ENCODE results near the gene KRTAP5-2.
"Not testable (repeated sequence)": the region's sequence is repeated elsewhere in the genome, so short reads cannot be mapped to it uniquely, and the experiment has no call there.

- not testable (repeated sequence) for TF ChIP-seq CTCF (conservative IDR thresholded peaks at IDR 0.05; ENCODE audit: low read length); EZH2phosphoT487 (IDR thresholded peaks at IDR 0.05; ENCODE audit: borderline replicate concordance)
These were observed 15.2 kb downstream of the KRTAP5-2 start for GRCh38 chr11:1582909-1583308.

Data from Loucy (cell line).